ENCODE measurements around the gene WNT4.
A peak's percentile ranks its signal among the peaks of the same experiment; 100 is the strongest.

GRCh38 chr1:22142315-22143064 is 407 bp downstream of the WNT4 start:
- TF ChIP-seq CTCF (IDR thresholded peaks at IDR 0.05) (peak in 2 of 4 experiments; percentile 21 to 26), POLR2A (IDR thresholded peaks at IDR 0.05) (no peak), POLR2AphosphoS5 (IDR thresholded peaks at IDR 0.05) (no peak)

Data from prostate gland (tissue), 2 donors.